Prostate gland (tissue), 2 donors: ENCODE results near the gene LRRC71. TPM values are rescaled to one million over a fixed set of nuclear protein-coding genes. Genes with fewer than 3 reads are reported as not detected.

ENCODE experiments used
- DNase-seq: peaks from one replicate; pipeline ENCODE4 v3.0.0-alpha.2; 2019; ENCODE audit warnings: low spot score
- H3K27ac ChIP-seq, 2 donors: fragments of 200-600 bp; sonication (generic); 2 replicates each; pipeline ENCODE4 v1.5.1; 2017 to 2019
- H3K27me3 ChIP-seq: fragments of 200-600 bp; sonication (generic); replicated peaks from 2 replicates; pipeline ENCODE4 v1.5.1; 2019; ENCODE audit not compliant: insufficient read depth
- H3K36me3 ChIP-seq, 2 donors: fragments of 200-600 bp; sonication (generic); 1 replicate in 1 of 2; 2 replicates in 1 of 2; pipeline versions ENCODE4 v1.5.1 to v1.8.1; 2017 to 2019
- H3K4me1 ChIP-seq: fragments of 200-600 bp; sonication (generic); replicated peaks from 2 replicates; pipeline ENCODE4 v1.5.1; 2019
- H3K4me3 ChIP-seq, 2 donors: fragments of 200-600 bp; sonication (generic); 2 replicates each; pipeline ENCODE4 v1.5.1; 2017 to 2019
- H3K9me3 ChIP-seq: fragments of 200-600 bp; sonication (generic); 2 replicates; pipeline ENCODE4 v1.5.1; 2017
- POLR2A ChIP-seq: fragments of 450-650 bp; IDR thresholded peaks from one replicate; pipeline ENCODE4 v1.6.1; 2016; ENCODE audit warnings: antibody characterized with exemption, mild to moderate bottlenecking
- POLR2AphosphoS5 ChIP-seq: sonication (generic); formaldehyde crosslinking; IDR thresholded peaks from one replicate; pipeline ENCODE4 v1.6.1; 2017; ENCODE audit warnings: antibody characterized with exemption
- WGBS: methylation state at CpG from one replicate; pipeline ENCODE4 v1.1.5; 2018; 5-methylcytosine and 5-hydroxymethylcytosine counted together
- intact Hi-C: fragments of 100-400 bp; cut with DNase I; formaldehyde crosslinking; loops from one replicate; pipeline ENCODE4 v1.14.2; 2022
- total RNA-seq, 2 donors: library from RNA; depleted of rRNA; stranded (reverse); fragments of >200 nt; gene quantifications; one replicate each; pipeline ENCODE4 v1.1.0, GENCODE V29; 2016
- TF ChIP-seq, protein P1 (sequence below), 4 experiments: fragments of 200-600 bp in 2 of 4; fragments of 450-650 bp in 2 of 4; sonication (generic) in 2 of 4; IDR thresholded peaks; 1 replicate in 3 of 4; 2 replicates in 1 of 4; pipeline ENCODE4 v1.5.1; 2016 to 2019; ENCODE audit warnings: antibody characterized with exemption in 4 of 4, mild to moderate bottlenecking in 2 of 4, moderate library complexity in 2 of 4

Gene LRRC71
- total RNA-seq, 2 donors from 2014 or later = 3.7 TPM; not detected in 1

DNA sequence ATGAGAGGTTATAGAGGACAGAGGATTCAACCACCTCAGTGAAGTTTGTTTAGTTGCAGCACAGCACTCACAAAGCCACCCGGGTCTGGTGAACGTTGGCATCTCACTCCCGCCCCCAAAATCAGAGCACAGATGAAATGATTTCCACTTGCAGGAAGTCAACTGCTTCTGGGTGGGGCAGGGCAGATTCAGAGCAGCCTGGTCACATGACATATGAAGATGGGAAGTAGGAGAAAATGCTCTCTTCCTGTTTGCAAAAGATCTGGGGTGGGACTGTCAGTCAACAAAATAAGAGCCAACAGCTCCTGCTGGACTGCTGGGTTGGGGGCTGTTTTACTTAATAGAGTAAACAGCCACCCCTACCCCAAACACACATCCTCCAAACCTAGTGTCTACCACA is 43.2 kb downstream of the LRRC71 start:
- Histone ChIP-seq H3K36me3 (peaks cover 0 to under 1% of the 10 kb centered on the region in 2 donors), H3K4me1 (no peaks in the 10 kb centered on the region), H3K4me3 (no peak overlapping the region), H3K27me3 (no peaks in the 10 kb centered on the region), H3K27ac (no peak overlapping the region), H3K9me3 (no peaks in the 10 kb centered on the region)
- WGBS = 29% methylated on average over 3 of the region's 3 CpGs
- intact Hi-C loops = no loop called here
- TF ChIP-seq, protein P1, sequence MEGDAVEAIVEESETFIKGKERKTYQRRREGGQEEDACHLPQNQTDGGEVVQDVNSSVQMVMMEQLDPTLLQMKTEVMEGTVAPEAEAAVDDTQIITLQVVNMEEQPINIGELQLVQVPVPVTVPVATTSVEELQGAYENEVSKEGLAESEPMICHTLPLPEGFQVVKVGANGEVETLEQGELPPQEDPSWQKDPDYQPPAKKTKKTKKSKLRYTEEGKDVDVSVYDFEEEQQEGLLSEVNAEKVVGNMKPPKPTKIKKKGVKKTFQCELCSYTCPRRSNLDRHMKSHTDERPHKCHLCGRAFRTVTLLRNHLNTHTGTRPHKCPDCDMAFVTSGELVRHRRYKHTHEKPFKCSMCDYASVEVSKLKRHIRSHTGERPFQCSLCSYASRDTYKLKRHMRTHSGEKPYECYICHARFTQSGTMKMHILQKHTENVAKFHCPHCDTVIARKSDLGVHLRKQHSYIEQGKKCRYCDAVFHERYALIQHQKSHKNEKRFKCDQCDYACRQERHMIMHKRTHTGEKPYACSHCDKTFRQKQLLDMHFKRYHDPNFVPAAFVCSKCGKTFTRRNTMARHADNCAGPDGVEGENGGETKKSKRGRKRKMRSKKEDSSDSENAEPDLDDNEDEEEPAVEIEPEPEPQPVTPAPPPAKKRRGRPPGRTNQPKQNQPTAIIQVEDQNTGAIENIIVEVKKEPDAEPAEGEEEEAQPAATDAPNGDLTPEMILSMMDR (IDR thresholded peaks at IDR 0.05) = no peak
- no peak for TF ChIP-seq POLR2AphosphoS5
- TF ChIP-seq POLR2A = no peak
- no peak for DNase-seq

DNA sequence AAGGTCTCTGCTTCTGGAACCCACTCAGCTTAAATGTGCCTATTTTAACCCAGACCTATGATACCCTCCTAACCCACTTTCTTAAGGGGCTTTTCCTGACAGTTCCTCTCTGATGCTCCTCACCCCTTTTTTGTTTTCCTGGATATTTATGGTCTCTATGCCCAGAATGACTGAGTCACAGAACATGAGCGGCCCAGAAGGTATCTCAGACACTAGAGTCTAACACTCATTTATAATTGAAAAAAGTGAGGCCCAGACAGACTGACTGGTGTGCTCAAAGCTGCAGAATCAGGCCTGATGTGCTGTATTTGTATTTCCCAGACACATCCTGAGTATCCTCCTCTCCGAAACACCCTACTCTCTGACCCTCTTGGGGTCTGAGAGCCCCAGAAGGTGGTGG is 44.0 kb downstream of the LRRC71 start:
- Histone ChIP-seq H3K27me3 (no peaks in the 10 kb centered on the region), H3K4me3 (no peak overlapping the region), H3K9me3 (no peaks in the 10 kb centered on the region), H3K36me3 (no peaks in the 10 kb centered on the region), H3K27ac (no peak overlapping the region), H3K4me1 (no peaks in the 10 kb centered on the region)
- DNase-seq = no peak
- intact Hi-C loops = no loop called here
- TF ChIP-seq, protein P1 (IDR thresholded peaks at IDR 0.05) = no peak
- no peak for TF ChIP-seq POLR2AphosphoS5
- no peak for TF ChIP-seq POLR2A
- 96% methylated on average over 2 of the region's 2 CpGs for WGBS

DNA sequence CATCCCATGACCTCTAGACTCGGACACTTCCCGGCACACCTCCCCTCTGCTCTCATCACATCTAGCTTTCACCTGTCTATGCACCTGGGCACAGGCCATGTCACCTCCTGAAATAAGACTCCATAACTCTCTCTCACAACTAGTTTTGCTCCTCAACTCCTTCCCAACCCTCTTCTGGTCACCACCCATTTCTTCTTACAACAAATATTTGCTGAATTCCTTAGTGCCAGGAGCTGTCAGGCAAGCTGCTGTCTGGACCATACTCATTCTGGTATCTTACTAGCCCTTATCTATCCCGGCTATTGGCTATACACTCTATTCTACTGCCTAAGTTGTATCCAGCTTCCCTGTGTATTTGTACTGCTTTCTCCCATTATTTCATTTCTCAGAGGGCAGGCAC is 49.1 kb downstream of the LRRC71 start:
- Histone ChIP-seq H3K4me1 (no peaks in the 10 kb centered on the region), H3K9me3 (no peaks in the 10 kb centered on the region), H3K4me3 (no peak overlapping the region), H3K27ac (no peak overlapping the region), H3K27me3 (no peaks in the 10 kb centered on the region), H3K36me3 (peaks cover 0 to 2% of the 10 kb centered on the region in 2 donors)
- no peak for DNase-seq
- 71% methylated on average over 3 of the region's 3 CpGs for WGBS
- intact Hi-C loops = no loop called here
- TF ChIP-seq POLR2AphosphoS5 (no peak), POLR2A (no peak)
- TF ChIP-seq, protein P1 (IDR thresholded peaks at IDR 0.05) = no peak

DNA sequence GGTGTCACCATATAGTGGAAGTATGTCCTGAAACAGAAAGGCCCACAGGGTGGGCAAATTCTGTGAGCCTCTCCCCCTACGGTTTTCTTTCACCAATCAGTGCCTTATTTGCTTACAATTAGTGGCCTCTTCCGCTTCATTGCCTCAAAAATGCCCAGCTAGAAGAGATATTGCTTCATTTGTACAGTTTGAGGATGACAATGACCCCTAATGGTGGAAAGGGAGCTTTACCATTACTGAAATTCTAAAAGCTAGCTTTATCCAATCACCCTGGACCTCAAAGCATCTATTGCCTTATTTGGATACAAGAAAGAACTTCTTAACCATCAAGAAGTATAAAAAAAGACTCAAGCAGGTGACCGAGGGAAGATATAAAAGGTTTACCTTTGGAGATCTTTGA is 49.6 kb downstream of the LRRC71 start:
- Histone ChIP-seq H3K36me3 (peaks cover 0 to 6% of the 10 kb centered on the region in 2 donors), H3K27me3 (no peaks in the 10 kb centered on the region), H3K9me3 (no peaks in the 10 kb centered on the region), H3K27ac (no peak overlapping the region), H3K4me3 (no peak overlapping the region), H3K4me1 (no peaks in the 10 kb centered on the region)
- no peak for TF ChIP-seq POLR2A
- no peak for TF ChIP-seq POLR2AphosphoS5
- TF ChIP-seq, protein P1 (IDR thresholded peaks at IDR 0.05) = no peak
- DNase-seq = no peak
- 88% methylated on average over 3 of the region's 3 CpGs for WGBS
- intact Hi-C loops = no loop called here

DNA sequence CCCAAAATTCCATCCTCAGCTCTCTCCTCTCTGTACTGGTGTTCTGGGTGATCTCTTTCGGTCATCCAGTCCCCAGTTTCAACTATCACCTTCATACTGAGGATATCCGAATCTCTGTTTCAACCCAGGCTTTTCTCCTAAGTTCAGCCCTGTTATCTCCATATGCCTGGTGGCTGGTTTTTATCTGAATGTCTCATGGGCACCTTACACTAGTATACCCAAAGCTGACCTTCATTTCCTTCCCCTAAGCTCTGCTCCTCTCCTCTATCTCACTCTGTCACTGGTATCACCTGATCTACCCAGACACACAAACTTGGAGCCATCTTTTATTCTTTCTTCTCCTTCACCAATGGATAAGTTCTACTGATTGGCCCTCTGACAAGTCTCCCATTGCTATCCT is 53.0 kb downstream of the LRRC71 start:
- intact Hi-C loops = no loop called here
- WGBS = 98% methylated on average over 2 of the region's 2 CpGs
- Histone ChIP-seq H3K4me3 (no peak overlapping the region), H3K4me1 (no peaks in the 10 kb centered on the region), H3K36me3 (peaks cover 3 to 6% of the 10 kb centered on the region in 2 donors), H3K9me3 (no peaks in the 10 kb centered on the region), H3K27me3 (no peaks in the 10 kb centered on the region), H3K27ac (no peak overlapping the region)
- TF ChIP-seq POLR2AphosphoS5 (no peak), POLR2A (no peak)
- TF ChIP-seq, protein P1 (IDR thresholded peaks at IDR 0.05) = no peak
- DNase-seq = no peak
